Type B pancreatic cell (in vitro differentiated cells): Measurements from ENCODE around the gene NOXA1. TPM values are rescaled to one million over a fixed set of nuclear protein-coding genes. Genes with fewer than 3 reads are reported as not detected.
"Not testable (repeated sequence)": the region's sequence is repeated elsewhere in the genome, so short reads cannot be mapped to it uniquely, and the experiment has no call there.

ENCODE experiments used
- DNase-seq: peaks from one replicate; pipeline ENCODE4 v3.0.0; 2021; ENCODE audit warnings: mixed read lengths; ENCODE audit not compliant: unreplicated experiment; ENCODE audit errors: extremely low spot score
- H3K27ac Mint-ChIP-seq: 2 replicates; pipeline ENCODE4 v1.8.0; 2021; ENCODE audit warnings: mild to moderate bottlenecking, mixed read lengths
- H3K27me3 Mint-ChIP-seq: 2 replicates; pipeline ENCODE4 v1.8.0; 2021; ENCODE audit warnings: mixed read lengths
- H3K36me3 Mint-ChIP-seq: 2 replicates; pipeline ENCODE4 v1.8.0; 2021; ENCODE audit warnings: mixed read lengths
- H3K4me1 Mint-ChIP-seq: one replicate; pipeline ENCODE4 v1.8.0; 2021; ENCODE audit warnings: mixed read lengths; ENCODE audit not compliant: unreplicated experiment
- H3K4me3 Mint-ChIP-seq: 2 replicates; pipeline ENCODE4 v1.8.0; 2021; ENCODE audit warnings: mild to moderate bottlenecking, mixed read lengths
- H3K9me3 Mint-ChIP-seq: 2 replicates; pipeline ENCODE4 v1.8.0; 2021; ENCODE audit warnings: mixed read lengths
- CTCF ChIP-seq: fragments of 200-600 bp; sonication (generic); conservative IDR thresholded peaks from 2 replicates; pipeline ENCODE4 v1.5.0; 2021; ENCODE audit warnings: antibody characterized with exemption, mild to moderate bottlenecking
- total RNA-seq: library from RNA; stranded (reverse); gene quantifications from 2 replicates; pipeline ENCODE4 v1.2.1, GENCODE V29; 2021; ENCODE audit warnings: low replicate concordance

NOXA1 gene
- total RNA-seq, 1 donor from 2014 or later: 6.4 TPM

- Mint-ChIP-seq H3K36me3 (no peaks in the 10 kb centered on the region), H3K4me1 (peaks cover 10% of the 10 kb centered on the region), H3K9me3 (no peaks in the 10 kb centered on the region), H3K4me3 (no peak overlapping the region), H3K27me3 (no peaks in the 10 kb centered on the region), H3K27ac (no peak overlapping the region)
- TF ChIP-seq CTCF: no peak
- no peak for DNase-seq
These were observed 25.4 kb downstream of the NOXA1 start for GRCh38 chr9:137448602-137448962.

GRCh38 chr9:137449081-137449844, 26.1 kb downstream of the NOXA1 start:
- H3K4me3 Mint-ChIP-seq: no peak overlapping the region

GRCh38 chr9:137449931-137450538, 26.8 kb downstream of the NOXA1 start:
- Mint-ChIP-seq H3K27me3 (no peaks in the 10 kb centered on the region), H3K27ac (no peak overlapping the region), H3K4me3 (no peak overlapping the region), H3K36me3 (no peaks in the 10 kb centered on the region), H3K9me3 (no peaks in the 10 kb centered on the region), H3K4me1 (peaks cover 10% of the 10 kb centered on the region)
- DNase-seq: no peak
- TF ChIP-seq CTCF: no peak

More at GRCh38 chr9:137449081-137449844, 26.1 kb downstream of the NOXA1 start:
- no peaks in the 10 kb centered on the region for H3K27me3 Mint-ChIP-seq
- H3K36me3 Mint-ChIP-seq: no peaks in the 10 kb centered on the region
- no peak for TF ChIP-seq CTCF
- DNase-seq: no peak
- peaks cover 10% of the 10 kb centered on the region for H3K4me1 Mint-ChIP-seq
- H3K9me3 Mint-ChIP-seq: no peaks in the 10 kb centered on the region
- no peak overlapping the region for H3K27ac Mint-ChIP-seq

- not testable (repeated sequence) for H3K4me1 Mint-ChIP-seq, H3K9me3 Mint-ChIP-seq, H3K4me3 Mint-ChIP-seq, H3K27ac Mint-ChIP-seq, DNase-seq, H3K36me3 Mint-ChIP-seq, H3K27me3 Mint-ChIP-seq
These were observed 27.5 kb downstream of the NOXA1 start for GRCh38 chr9:137450539-137451222.

GRCh38 chr9:137451264-137452005, 28.2 kb downstream of the NOXA1 start:
- not testable (repeated sequence) for H3K9me3 Mint-ChIP-seq, H3K27ac Mint-ChIP-seq, H3K36me3 Mint-ChIP-seq, H3K4me3 Mint-ChIP-seq, H3K4me1 Mint-ChIP-seq, H3K27me3 Mint-ChIP-seq, DNase-seq

- Mint-ChIP-seq H3K9me3 (no peaks in the 10 kb centered on the region), H3K27ac (no peak overlapping the region), H3K36me3 (no peaks in the 10 kb centered on the region), H3K4me3 (no peak overlapping the region), H3K4me1 (peaks cover 2% of the 10 kb centered on the region), H3K27me3 (no peaks in the 10 kb centered on the region)
- no peak for DNase-seq
- no peak for TF ChIP-seq CTCF
These were observed 29.0 kb downstream of the NOXA1 start for GRCh38 chr9:137452006-137452760.
